HepG2 (cell line): ENCODE data around the gene DAB2IP. TPM values are rescaled to one million over a fixed set of nuclear protein-coding genes. Genes with fewer than 3 reads are reported as not detected.

ENCODE experiments used
- ATAC-seq: fragments of 200-7000 bp; cut with Tn5 transposase; 3 replicates; pipeline ENCODE4 v1.9.1; 2020; ENCODE audit warnings: mild to moderate bottlenecking, moderate library complexity
- BruUV-seq: library from RNA; stranded (reverse); fragments of 400-500 nt; replicated peaks from 2 replicates; lab custom pipeline; 2021; lab: Mats Ljungman, UMichigan
- CTCF ChIA-PET: fragments of 300-600 bp; formaldehyde crosslinking; extraction: SDS; loops from one replicate; lab custom pipeline; 2021; ENCODE audit warnings: low total read pairs, inconsistent platforms, low intra/inter-chr PET ratio; lab: Yijun Ruan, JAX
- POLR2A ChIA-PET: fragments of 350-600 bp; sonication (Branson Sonifier 250); formaldehyde crosslinking; loops from one replicate; lab custom pipeline; 2020; ENCODE audit warnings: antibody characterized with exemption, inconsistent platforms; lab: Yijun Ruan, JAX
- DNase-seq: peaks from one replicate; pipeline ENCODE4 v3.0.0-alpha.2; 2015; ENCODE audit warnings: low spot score
- FAIRE-seq: peaks from 3 replicates; lab custom pipeline; 2011; peaks lifted over from hg19 to GRCh38; lab: Jason Lieb, UNC
- H2AFZ ChIP-seq: one replicate; pipeline ENCODE4 v1.6.1; 2011; ENCODE audit warnings: low read length, inconsistent platforms
- H3K27ac ChIP-seq: fragments of 300-600 bp; 3 replicates; pipeline ENCODE4 v1.8.0; 2011; ENCODE audit warnings: mixed run types, mild to moderate bottlenecking, mixed read lengths, low read length, inconsistent platforms; ENCODE audit not compliant: insufficient read depth; ENCODE audit errors: extremely low read length
- H3K27me3 ChIP-seq, 2 experiments: fragments of 200-600 bp in 1 of 2; 2 replicates in 1 of 2; 3 replicates in 1 of 2; pipeline versions ENCODE4 v1.6.0 to v1.8.0; 2011; ENCODE audit warnings: low read length in 2 of 2, mild to moderate bottlenecking in 2 of 2, moderate library complexity in 2 of 2, inconsistent platforms in 1 of 2; ENCODE audit not compliant: insufficient read depth in 2 of 2, control insufficient read depth in 1 of 2
- H3K36me3 ChIP-seq, 2 experiments: fragments of 200-600 bp in 1 of 2; replicated peaks in 1 of 2; 2 replicates in 1 of 2; 3 replicates in 1 of 2; pipeline versions ENCODE4 v1.5.1 to v1.8.0; 2011; ENCODE audit warnings: low read length in 2 of 2, inconsistent platforms in 1 of 2; ENCODE audit not compliant: insufficient read depth in 2 of 2, control insufficient read depth in 1 of 2
- H3K4me1 ChIP-seq: 2 replicates; pipeline ENCODE4 v1.5.1; 2012; ENCODE audit warnings: low read length, inconsistent platforms; ENCODE audit not compliant: insufficient read depth
- H3K4me2 ChIP-seq: 2 replicates; pipeline ENCODE4 v1.6.0; 2011; ENCODE audit warnings: low read depth, low read length, inconsistent platforms
- H3K4me3 ChIP-seq, 3 experiments: fragments of 200-600 bp in 1 of 3; sonication (generic), shearing (Covaris generic) in 1 of 3; replicated peaks in 1 of 3; 2 replicates each; pipeline ENCODE4 v1.5.1; 2011 to 2016; ENCODE audit warnings: low read length in 3 of 3, inconsistent platforms in 2 of 3, low read depth in 2 of 3, mild to moderate bottlenecking in 2 of 3, control low read depth in 1 of 3, mixed read lengths in 1 of 3; ENCODE audit not compliant: insufficient read depth in 1 of 3
- H3K79me2 ChIP-seq: one replicate; pipeline ENCODE4 v1.6.1; 2011; ENCODE audit warnings: low read length, inconsistent platforms; ENCODE audit not compliant: insufficient read depth
- H3K9ac ChIP-seq: 2 replicates; pipeline ENCODE4 v1.6.0; 2011; ENCODE audit warnings: mild to moderate bottlenecking, low read depth, low read length, inconsistent platforms; ENCODE audit not compliant: insufficient read depth
- H3K9me3 ChIP-seq: 2 replicates; pipeline ENCODE4 v1.5.1; 2012; ENCODE audit warnings: mild to moderate bottlenecking, low read length
- H4K20me1 ChIP-seq: 2 replicates; pipeline ENCODE4 v1.6.0; 2011; ENCODE audit warnings: inconsistent platforms, mild to moderate bottlenecking, low read length, moderate library complexity; ENCODE audit not compliant: insufficient read depth
- ARHGAP35 ChIP-seq: sonication (generic); formaldehyde crosslinking; IDR thresholded peaks from 2 replicates; pipeline ENCODE4 v1.9.0; 2022; ENCODE audit warnings: mild to moderate bottlenecking, inconsistent platforms, moderate library complexity, missing genetic modification reagents, borderline replicate concordance
- ARID4A ChIP-seq: sonication (generic); formaldehyde crosslinking; IDR thresholded peaks from 2 replicates; pipeline ENCODE4 v1.5.0; 2020; ENCODE audit warnings: mild to moderate bottlenecking, missing genetic modification reagents, borderline replicate concordance
- ERF ChIP-seq: IDR thresholded peaks from 2 replicates; pipeline ENCODE4 v1.6.1; 2018; ENCODE audit warnings: missing biosample characterization, missing genetic modification reagents
- NRL ChIP-seq: sonication (generic); formaldehyde crosslinking; IDR thresholded peaks from 2 replicates; pipeline ENCODE4 v1.5.0; 2020; ENCODE audit warnings: missing genetic modification reagents, mild to moderate bottlenecking, moderate library complexity, borderline replicate concordance
- ZBTB8A ChIP-seq: sonication (generic); formaldehyde crosslinking; IDR thresholded peaks from 2 replicates; pipeline ENCODE4 v1.4.0; 2020; ENCODE audit warnings: mild to moderate bottlenecking, low read depth, missing genetic modification reagents, borderline replicate concordance
- ZNF407 ChIP-seq: sonication (generic); formaldehyde crosslinking; IDR thresholded peaks from one replicate; pipeline ENCODE4 v1.5.1; 2020; ENCODE audit warnings: mild to moderate bottlenecking, missing genetic modification reagents; ENCODE audit errors: not compliant biosample characterization
- ZNF432 ChIP-seq: sonication (generic); formaldehyde crosslinking; IDR thresholded peaks from 2 replicates; pipeline ENCODE4 v1.5.0; 2020; ENCODE audit warnings: missing genetic modification reagents, mild to moderate bottlenecking, borderline replicate concordance
- ZNF75D ChIP-seq: sonication (generic); formaldehyde crosslinking; IDR thresholded peaks from 2 replicates; pipeline ENCODE4 v1.8.1; 2023; ENCODE audit warnings: missing genetic modification reagents, mild to moderate bottlenecking, borderline replicate concordance
- ZZZ3 ChIP-seq: sonication (generic); formaldehyde crosslinking; IDR thresholded peaks from 2 replicates; pipeline ENCODE4 v1.4.0; 2020; ENCODE audit warnings: missing genetic modification reagents, mild to moderate bottlenecking, borderline replicate concordance
- WGBS: methylation state at CpG from one replicate; pipeline ENCODE4 v1.1.6; 2017; ENCODE audit warnings: low lambda C conversion rate; 5-methylcytosine and 5-hydroxymethylcytosine counted together
- in situ Hi-C: cut with HindIII; loops from 2 replicates; pipeline ENCODE4 v1.10.0; 2017; ENCODE audit warnings: low pct_unique_long_range_greater_than_20kb; ENCODE audit not compliant: extremely low pct_ligation_motif_present
- intact Hi-C: fragments of 100-400 bp; cut with micrococcal nuclease; formaldehyde crosslinking; loops from one replicate; pipeline ENCODE4 v1.10.0; 2022; ENCODE audit not compliant: unreplicated experiment
- polyA plus RNA-seq, 8 experiments: library from polyadenylated mRNA; depleted of rRNA in 3 of 8; stranded (reverse) in 7 of 8; unstranded in 1 of 8; fragments of >200 nt; fragmentation: Illumina TruSeq in 4 of 8; extraction: Trizol in 4 of 8; gene quantifications; 2 replicates each; pipeline versions ENCODE4 v1.2.1 to v1.2.3, GENCODE V29; 2011 to 2016; ENCODE audit warnings: low read depth in 4 of 8, missing spikeins in 1 of 8, mixed read lengths in 1 of 8; ENCODE audit not compliant: insufficient read depth in 1 of 8
- total RNA-seq, 5 experiments: library from RNA; depleted of rRNA; stranded (reverse); fragments of >200 nt; fragmentation: Illumina TruSeq; extraction: Trizol; gene quantifications; 2 replicates each; pipeline ENCODE4 v1.2.3, GENCODE V29; 2016; ENCODE audit warnings: low read depth in 1 of 5

Gene DAB2IP
- total and polyA plus RNA-seq, 2 of the 13 experiments (the other 11 are each of a cell fraction or from before 2014, with no cell fraction given) = 25.3 to 37.9 TPM

- TF ChIP-seq ZNF407 = no peak
- no peak for TF ChIP-seq ARHGAP35
These were observed 160.8 kb downstream of the DAB2IP start (continued) for GRCh38 chr9:121812159-121812735.

GRCh38 chr9:121813519-121814210 is 162.2 kb downstream of the DAB2IP start:
- Histone ChIP-seq H3K4me2 (no peak overlapping the region), H3K36me3 (no peaks in the 10 kb centered on the region), H3K9ac (no peak overlapping the region), H3K9me3 (no peaks in the 10 kb centered on the region), H3K4me3 (no peak overlapping the region), H3K79me2 (no peaks in the 10 kb centered on the region), H2AFZ (no peak overlapping the region), H3K27ac (no peak overlapping the region), H4K20me1 (no peaks in the 10 kb centered on the region), H3K4me1 (peaks cover 10% of the 10 kb centered on the region; the same call in 1 of the 2 replicates), H3K27me3 (peaks cover 4 to 61% of the 10 kb centered on the region in 2 experiments)
- WGBS = 43% methylated on average over 11 of the region's 13 CpGs
- POLR2A ChIA-PET = no interaction called here
- ATAC-seq = no peak
- no peak for FAIRE-seq
- no peak for DNase-seq
- BruUV-seq = no TSS peak
- CTCF ChIA-PET = no interaction called here
- in situ Hi-C loops = no loop called here
- intact Hi-C loops = no loop called here
- no peak for TF ChIP-seq ZNF432 (CRISPR knock-in tag)
- TF ChIP-seq ARID4A (CRISPR knock-in tag) = no peak
- no peak for TF ChIP-seq ZNF75D (CRISPR knock-in tag)
- TF ChIP-seq ZBTB8A (CRISPR knock-in tag) = no peak
- TF ChIP-seq NRL (CRISPR knock-in tag) = no peak
- no peak for TF ChIP-seq ZZZ3 (CRISPR knock-in tag)
- TF ChIP-seq ERF (CRISPR knock-in tag) = no peak
